Dedifferentiated amniotic fluid mesenchymal stem cell (primary cell): ENCODE data around the gene SUSD6.
"Not testable (repeated sequence)": the region's sequence is repeated elsewhere in the genome, so short reads cannot be mapped to it uniquely, and the experiment has no call there.

ENCODE experiments used
- DNase-seq: peaks from one replicate; pipeline ENCODE4 v3.0.0-alpha.2; 2016; ENCODE audit errors: extremely low spot score

The SUSD6 gene

GRCh38 chr14:69591317-69591716 is 20.1 kb upstream of the SUSD6 start:
- DNase-seq = no peak

- DNase-seq = peak; percentile 83
These were observed 18.2 kb upstream of the SUSD6 start for GRCh38 chr14:69593018-69593677.

GRCh38 chr14:69594846-69595245 is 16.6 kb upstream of the SUSD6 start:
- DNase-seq = no peak

GRCh38 chr14:69595336-69595735 is 16.1 kb upstream of the SUSD6 start:
- no peak for DNase-seq

GRCh38 chr14:69599431-69599830 is 12.0 kb upstream of the SUSD6 start:
- not testable (repeated sequence) for DNase-seq

- DNase-seq = no peak
These were observed 11.0 kb upstream of the SUSD6 start for GRCh38 chr14:69600304-69600891.

GRCh38 chr14:69605738-69606137 is 5.7 kb upstream of the SUSD6 start:
- DNase-seq = no peak

- DNase-seq = no peak
These were observed 4.9 kb upstream of the SUSD6 start for GRCh38 chr14:69606258-69607184.

GRCh38 chr14:69610020-69610873 is 1.1 kb upstream of the SUSD6 start:
- DNase-seq = no peak

GRCh38 chr14:69610874-69611171 is 573 bp upstream of the SUSD6 start:
- DNase-seq = no peak

GRCh38 chr14:69612014-69612782 is 802 bp downstream of the SUSD6 start:
- DNase-seq = no peak

- DNase-seq = no peak
These were observed 1.4 kb downstream of the SUSD6 start for GRCh38 chr14:69612783-69613130.

GRCh38 chr14:69613312-69614073 is 2.1 kb downstream of the SUSD6 start:
- DNase-seq = no peak

GRCh38 chr14:69614592-69614991 is 3.2 kb downstream of the SUSD6 start:
- no peak for DNase-seq

- no peak for DNase-seq
These were observed 3.7 kb downstream of the SUSD6 start for GRCh38 chr14:69615121-69615495.

GRCh38 chr14:69615496-69616407 is 4.4 kb downstream of the SUSD6 start:
- DNase-seq = peak; percentile 53

- no peak for DNase-seq
These were observed 5.0 kb downstream of the SUSD6 start for GRCh38 chr14:69616408-69616773.

- no peak for DNase-seq
These were observed 6.4 kb downstream of the SUSD6 start for GRCh38 chr14:69617796-69618195.

GRCh38 chr14:69619012-69619411 is 7.6 kb downstream of the SUSD6 start:
- no peak for DNase-seq

GRCh38 chr14:69620211-69620611 is 8.8 kb downstream of the SUSD6 start:
- no peak for DNase-seq
